SJCRH30 (cell line): ENCODE results near the gene CFAP99. TPM values are rescaled to one million over a fixed set of nuclear protein-coding genes. Genes with fewer than 3 reads are reported as not detected.

Experiments used
- DNase-seq, 2 experiments: peaks; one replicate each; pipeline ENCODE4 v3.0.0-alpha.2; 2015 to 2020
- H3K27ac ChIP-seq: fragments of 250-450 bp; sonication (Bioruptor Pico); 2 replicates; pipeline ENCODE4 v1.5.1; 2020; ENCODE audit warnings: mild to moderate bottlenecking, moderate library complexity
- H3K27me3 ChIP-seq: fragments of 250-450 bp; sonication (Bioruptor Pico); 2 replicates; pipeline ENCODE4 v1.5.1; 2020; ENCODE audit warnings: mild to moderate bottlenecking, moderate library complexity
- H3K36me3 ChIP-seq: fragments of 250-450 bp; sonication (Bioruptor Pico); 2 replicates; pipeline ENCODE4 v1.5.1; 2020; ENCODE audit warnings: mild to moderate bottlenecking, moderate library complexity
- H3K4me1 ChIP-seq: fragments of 250-450 bp; sonication (Bioruptor Pico); 2 replicates; pipeline ENCODE4 v1.5.1; 2020; ENCODE audit warnings: mild to moderate bottlenecking, moderate library complexity
- H3K4me3 ChIP-seq: fragments of 250-450 bp; sonication (Bioruptor Pico); 2 replicates; pipeline ENCODE4 v1.5.1; 2020; ENCODE audit warnings: mild to moderate bottlenecking, moderate library complexity
- H3K9me3 ChIP-seq: fragments of 250-450 bp; sonication (Bioruptor Pico); replicated peaks from 2 replicates; pipeline ENCODE4 v1.5.1; 2020; ENCODE audit warnings: mild to moderate bottlenecking, moderate library complexity
- total RNA-seq: library from RNA; depleted of rRNA; stranded (reverse); fragments of >200 nt; shearing (Covaris generic); gene quantifications from 2 replicates; pipeline ENCODE4 v1.2.3, GENCODE V29; 2014

CFAP99 gene
- total RNA-seq, 1 experiment from 2014 or later, result not detected

DNA sequence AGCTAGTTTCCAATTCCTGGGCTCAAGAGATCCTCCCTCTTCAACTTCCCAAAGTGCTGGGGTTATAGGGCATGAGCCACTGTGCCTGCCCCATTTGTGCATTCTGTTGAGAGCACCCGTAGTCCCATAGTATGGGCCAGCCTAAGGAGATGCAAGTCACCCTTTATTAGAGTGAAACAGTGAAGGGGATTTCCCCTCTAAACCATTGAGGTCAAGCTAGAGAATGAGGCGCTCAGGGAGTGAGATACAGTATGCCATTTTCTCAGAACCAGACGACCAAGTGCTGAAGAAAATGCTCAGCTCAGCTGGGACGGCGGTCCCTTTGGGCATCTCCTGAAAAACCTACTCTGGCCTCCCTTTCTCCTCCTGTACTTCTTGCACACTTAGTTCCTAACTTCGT lies 68.9 kb downstream of the CFAP99 start:
- H3K9me3 ChIP-seq, result no peaks in the 10 kb centered on the region
- no peaks in the 10 kb centered on the region for H3K27me3 ChIP-seq
- H3K27ac ChIP-seq, result no peak overlapping the region
- H3K4me1 ChIP-seq, result peaks cover 12% of the 10 kb centered on the region
- no peak overlapping the region for H3K4me3 ChIP-seq
- DNase-seq, result no peak
- peaks cover 40% of the 10 kb centered on the region for H3K36me3 ChIP-seq

DNA sequence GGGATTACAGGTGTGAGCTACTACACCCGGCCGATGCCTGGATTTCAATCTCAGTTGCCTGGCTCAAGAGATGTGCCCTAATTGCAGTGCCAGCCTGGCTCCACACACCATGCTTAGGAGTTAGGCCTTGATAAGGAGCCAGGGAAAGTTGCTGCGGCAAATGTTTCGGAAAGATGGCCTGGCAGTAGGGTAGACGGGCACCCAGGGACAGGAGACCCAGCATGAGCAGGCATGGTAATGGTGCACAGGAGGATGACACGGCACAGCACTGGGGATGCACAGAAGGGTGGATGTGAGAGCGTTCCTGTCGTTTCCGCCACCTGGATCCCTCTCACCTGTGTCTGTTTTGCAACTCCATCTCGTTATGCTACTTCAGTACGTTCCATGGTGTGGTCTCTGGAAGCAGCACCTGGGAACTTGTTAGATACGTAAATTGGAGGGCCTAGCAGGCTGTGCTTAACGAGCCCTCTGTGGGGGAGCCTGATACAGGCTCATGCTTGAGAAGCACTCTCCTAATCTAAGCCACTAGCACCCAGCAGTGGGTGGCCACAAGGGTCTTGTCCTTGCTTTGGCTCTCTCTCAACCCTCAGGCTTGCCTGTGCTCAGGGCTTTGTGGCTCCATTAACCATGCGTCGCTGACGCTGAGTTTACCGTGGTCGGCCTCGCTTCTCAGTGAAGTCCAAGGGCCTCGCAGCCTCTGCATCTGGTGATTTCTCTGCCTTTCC lies 70.5 kb downstream of the CFAP99 start:
- peaks cover 52% of the 10 kb centered on the region for H3K36me3 ChIP-seq
- H3K27me3 ChIP-seq, result no peaks in the 10 kb centered on the region
- DNase-seq, result no peak
- H3K4me1 ChIP-seq, result peaks cover 11% of the 10 kb centered on the region
- no peak overlapping the region for H3K27ac ChIP-seq
- H3K4me3 ChIP-seq, result no peak overlapping the region
- H3K9me3 ChIP-seq, result no peaks in the 10 kb centered on the region

DNA sequence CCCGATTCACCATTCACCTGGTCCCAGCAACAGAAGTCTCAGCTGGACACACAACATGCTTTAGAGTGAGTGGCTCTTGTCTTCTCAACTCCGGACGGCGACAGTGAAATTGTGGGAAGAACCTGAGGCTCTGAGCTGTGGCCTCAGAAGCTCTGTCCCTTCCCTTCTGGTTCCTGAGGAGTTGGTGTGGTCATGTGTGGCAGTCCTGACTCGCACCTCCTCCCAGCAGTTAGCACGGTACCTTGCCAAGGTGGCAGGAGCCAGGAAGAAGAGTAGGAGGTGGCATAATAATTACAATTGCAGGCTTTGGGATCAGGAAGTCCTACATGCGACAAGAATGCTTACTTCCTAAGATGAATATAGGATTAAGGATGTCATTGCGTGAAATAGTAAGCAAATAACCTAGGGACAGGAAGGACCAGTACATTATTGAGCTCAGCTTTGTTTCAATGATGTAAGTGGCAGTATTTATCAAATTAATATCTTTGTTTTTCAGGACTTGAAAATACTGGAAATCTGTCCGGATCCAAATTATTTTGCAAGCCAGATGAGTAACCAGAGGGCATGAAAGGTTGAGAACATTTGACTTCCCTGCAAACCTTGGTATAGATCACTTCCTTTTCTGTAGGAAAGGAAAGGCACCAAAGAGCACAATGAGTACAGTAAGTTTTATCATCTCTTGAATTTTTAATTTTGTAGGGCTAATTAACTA lies 71.2 kb downstream of the CFAP99 start:
- H3K4me3 ChIP-seq, result no peak overlapping the region
- peaks cover 9% of the 10 kb centered on the region for H3K4me1 ChIP-seq
- no peaks in the 10 kb centered on the region for H3K9me3 ChIP-seq
- peaks cover 59% of the 10 kb centered on the region for H3K36me3 ChIP-seq
- no peak for DNase-seq
- no peaks in the 10 kb centered on the region for H3K27me3 ChIP-seq
- no peak overlapping the region for H3K27ac ChIP-seq

- no peak overlapping the region for H3K4me3 ChIP-seq
- H3K36me3 ChIP-seq, result peaks cover 83% of the 10 kb centered on the region
- no peaks in the 10 kb centered on the region for H3K4me1 ChIP-seq
- H3K27ac ChIP-seq, result no peak overlapping the region
- H3K27me3 ChIP-seq, result no peaks in the 10 kb centered on the region
- no peak for DNase-seq
- no peaks in the 10 kb centered on the region for H3K9me3 ChIP-seq
Observed at GRCh38 chr4:2492970-2493369, 74.2 kb downstream of the CFAP99 start.

- H3K4me1 ChIP-seq, result no peaks in the 10 kb centered on the region
- no peak overlapping the region for H3K27ac ChIP-seq
- H3K4me3 ChIP-seq, result no peak overlapping the region
- H3K9me3 ChIP-seq, result no peaks in the 10 kb centered on the region
- no peak for DNase-seq
- no peaks in the 10 kb centered on the region for H3K27me3 ChIP-seq
- H3K36me3 ChIP-seq, result peaks cover 95% of the 10 kb centered on the region
Observed at GRCh38 chr4:2494992-2495391, 76.2 kb downstream of the CFAP99 start.

- Histone ChIP-seq H3K4me1 (no peaks in the 10 kb centered on the region), H3K9me3 (no peaks in the 10 kb centered on the region), H3K27ac (no peak overlapping the region), H3K4me3 (no peak overlapping the region), H3K27me3 (no peaks in the 10 kb centered on the region), H3K36me3 (peaks cover 92% of the 10 kb centered on the region)
- no peak for DNase-seq
Observed at GRCh38 chr4:2497324-2497723, 78.6 kb downstream of the CFAP99 start.

DNA sequence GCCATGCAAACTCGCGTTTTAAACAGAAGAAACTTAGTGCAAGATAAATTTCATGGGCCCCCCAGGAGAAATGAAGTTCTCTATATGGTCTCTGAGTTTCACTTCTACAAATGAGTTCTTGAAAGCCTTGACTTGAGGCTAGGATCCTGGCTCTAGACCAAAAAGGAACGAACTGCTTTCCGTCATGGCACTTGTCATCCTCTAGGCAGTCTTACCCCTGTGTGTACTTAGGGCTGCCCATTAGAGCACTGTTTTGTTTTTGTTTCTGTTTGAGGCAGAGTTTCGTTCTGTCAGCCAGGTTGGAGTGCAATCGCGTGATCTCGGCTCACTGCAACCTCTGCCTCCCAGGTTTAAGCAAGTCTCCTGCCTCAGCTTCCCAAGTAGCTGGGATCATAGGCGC lies 79.2 kb downstream of the CFAP99 start:
- Histone ChIP-seq H3K4me1 (no peaks in the 10 kb centered on the region), H3K4me3 (no peak overlapping the region), H3K27me3 (no peaks in the 10 kb centered on the region), H3K9me3 (no peaks in the 10 kb centered on the region), H3K27ac (no peak overlapping the region), H3K36me3 (peaks cover 88% of the 10 kb centered on the region)
- no peak for DNase-seq

- no peaks in the 10 kb centered on the region for H3K4me1 ChIP-seq
- peaks cover 72% of the 10 kb centered on the region for H3K36me3 ChIP-seq
- no peaks in the 10 kb centered on the region for H3K27me3 ChIP-seq
- DNase-seq, result no peak
- no peak overlapping the region for H3K27ac ChIP-seq
- H3K9me3 ChIP-seq, result no peaks in the 10 kb centered on the region
- no peak overlapping the region for H3K4me3 ChIP-seq
Observed at GRCh38 chr4:2500547-2500946, 81.8 kb downstream of the CFAP99 start.

DNA sequence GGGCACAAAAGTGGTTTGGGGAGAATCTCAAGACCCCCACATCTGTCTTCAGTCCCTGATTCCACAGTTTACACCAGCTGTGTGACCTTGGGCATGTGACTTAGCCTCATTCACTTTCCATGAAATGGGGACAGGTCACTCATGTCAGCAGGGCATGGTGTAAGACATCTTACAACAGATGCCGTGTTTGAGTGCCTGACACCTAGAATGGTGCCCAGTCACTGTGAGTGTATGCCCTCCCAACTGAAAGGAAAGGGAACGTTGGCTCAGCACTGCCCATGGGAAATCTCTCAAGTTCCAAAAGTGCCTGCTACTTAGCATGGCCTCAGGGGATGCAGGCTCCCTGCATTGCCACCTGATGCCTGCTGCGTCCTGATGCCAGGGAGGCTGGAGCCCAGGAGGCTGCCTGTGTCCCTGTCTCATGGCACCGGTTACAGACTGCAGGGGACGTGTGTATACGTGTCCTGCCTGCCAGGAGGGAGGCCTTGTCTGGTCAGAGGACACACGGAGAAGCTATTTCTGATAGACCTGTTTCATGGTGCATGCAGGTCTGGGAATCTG lies 82.4 kb downstream of the CFAP99 start:
- Histone ChIP-seq H3K36me3 (peaks cover 73% of the 10 kb centered on the region), H3K27me3 (no peaks in the 10 kb centered on the region), H3K4me1 (no peaks in the 10 kb centered on the region), H3K9me3 (no peaks in the 10 kb centered on the region), H3K4me3 (no peak overlapping the region), H3K27ac (no peak overlapping the region)
- DNase-seq, result no peak

DNA sequence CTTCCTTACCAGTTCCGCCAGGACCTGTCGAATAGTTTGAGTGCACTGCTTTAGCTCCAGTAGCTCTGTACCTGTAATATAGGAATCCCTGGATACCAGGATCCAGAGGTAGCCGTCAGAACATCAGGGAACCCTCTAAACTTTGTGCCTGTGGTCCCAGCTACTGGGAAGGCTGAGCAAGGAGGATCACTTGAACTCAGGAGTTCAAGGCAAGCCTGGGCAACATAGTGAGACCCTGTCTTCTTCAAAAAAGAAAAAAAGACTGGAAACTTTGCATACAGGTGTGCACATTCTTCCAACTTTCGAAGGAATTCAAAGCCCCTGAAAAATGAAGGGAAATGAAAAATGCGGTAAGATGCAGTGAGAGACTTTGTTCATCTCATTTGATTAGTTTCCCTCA lies 85.1 kb downstream of the CFAP99 start:
- Histone ChIP-seq H3K4me3 (no peak overlapping the region), H3K9me3 (no peaks in the 10 kb centered on the region), H3K27ac (no peak overlapping the region), H3K4me1 (no peaks in the 10 kb centered on the region), H3K27me3 (no peaks in the 10 kb centered on the region), H3K36me3 (peaks cover 60% of the 10 kb centered on the region)
- no peak for DNase-seq

GRCh38 chr4:2507259-2507658 lies 88.5 kb downstream of the CFAP99 start:
- Histone ChIP-seq H3K4me3 (no peak overlapping the region), H3K27ac (no peak overlapping the region), H3K9me3 (no peaks in the 10 kb centered on the region), H3K27me3 (no peaks in the 10 kb centered on the region), H3K4me1 (no peaks in the 10 kb centered on the region), H3K36me3 (peaks cover 58% of the 10 kb centered on the region)
- DNase-seq, result no peak

- no peak for DNase-seq
- H3K36me3 ChIP-seq, result peaks cover 62% of the 10 kb centered on the region
- H3K27me3 ChIP-seq, result no peaks in the 10 kb centered on the region
- H3K9me3 ChIP-seq, result no peaks in the 10 kb centered on the region
- H3K27ac ChIP-seq, result no peak overlapping the region
- H3K4me1 ChIP-seq, result no peaks in the 10 kb centered on the region
- H3K4me3 ChIP-seq, result no peak overlapping the region
Observed at GRCh38 chr4:2507855-2508254, 89.1 kb downstream of the CFAP99 start.

DNA sequence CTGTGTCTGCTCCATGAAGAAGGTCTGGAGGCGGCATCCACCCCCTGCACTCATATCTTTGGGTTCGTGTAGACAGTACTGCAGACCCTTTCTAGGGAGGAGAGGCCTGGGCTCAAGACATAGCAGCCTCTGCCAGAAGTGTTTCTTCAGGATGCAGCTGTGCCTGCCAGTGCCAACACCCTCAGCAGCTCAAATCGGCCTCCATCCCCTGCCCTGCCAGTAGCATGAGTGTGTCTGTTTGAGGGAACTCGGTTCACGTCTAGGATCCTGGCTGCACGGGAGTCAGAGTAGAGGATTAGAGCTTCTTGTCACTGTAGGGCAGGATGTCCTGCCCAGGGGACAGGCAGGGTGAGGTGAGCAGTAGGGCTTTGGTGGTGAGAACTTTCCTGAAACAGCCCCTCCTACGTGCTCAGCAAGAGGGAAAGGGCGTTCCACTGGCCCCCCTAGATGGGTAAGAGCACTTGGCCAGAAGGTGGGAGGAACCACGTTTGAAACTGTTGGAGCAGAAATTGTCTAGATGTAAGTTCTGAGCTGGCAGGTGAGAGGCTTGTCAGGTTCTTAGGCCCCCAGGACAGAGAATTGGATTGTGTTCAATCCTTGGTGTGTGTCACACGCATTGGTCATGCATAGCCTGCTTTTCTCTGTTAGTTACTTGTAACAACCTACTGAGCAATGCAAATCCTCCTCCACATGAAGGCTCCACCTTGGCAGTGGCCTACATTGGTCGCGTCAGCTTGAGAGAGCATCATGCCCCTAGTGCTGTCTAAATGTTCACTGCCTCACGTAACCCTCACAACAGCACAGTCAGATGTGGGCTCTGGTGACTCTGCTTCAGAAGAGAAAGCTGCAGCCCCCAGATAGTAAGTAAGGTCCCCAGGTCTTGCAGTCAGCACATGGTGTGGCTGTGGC lies 91.8 kb downstream of the CFAP99 start:
- no peak overlapping the region for H3K4me3 ChIP-seq
- H3K27ac ChIP-seq, result no peak overlapping the region
- no peaks in the 10 kb centered on the region for H3K27me3 ChIP-seq
- H3K4me1 ChIP-seq, result no peaks in the 10 kb centered on the region
- no peaks in the 10 kb centered on the region for H3K9me3 ChIP-seq
- H3K36me3 ChIP-seq, result peaks cover 69% of the 10 kb centered on the region
- DNase-seq, result no peak

GRCh38 chr4:2511645-2512131 lies 92.9 kb downstream of the CFAP99 start:
- peaks cover 62% of the 10 kb centered on the region for H3K36me3 ChIP-seq
- H3K27me3 ChIP-seq, result no peaks in the 10 kb centered on the region
- DNase-seq, result no peak
- H3K4me3 ChIP-seq, result no peak overlapping the region
- H3K4me1 ChIP-seq, result no peaks in the 10 kb centered on the region
- no peaks in the 10 kb centered on the region for H3K9me3 ChIP-seq
- H3K27ac ChIP-seq, result no peak overlapping the region
